H9 (cell line): ENCODE measurements around the gene BBC3. TPM values are rescaled to one million over a fixed set of nuclear protein-coding genes. Genes with fewer than 3 reads are reported as not detected.
A peak's percentile ranks its signal among the peaks of the same experiment; 100 is the strongest.

Source experiments
- DNase-seq: peaks from one replicate; pipeline ENCODE4 v3.0.0-alpha.2; 2017
- H2AFZ ChIP-seq: one replicate; pipeline ENCODE4 v1.6.1; 2013; ENCODE audit warnings: mild to moderate bottlenecking, low read length, control low read depth, moderate library complexity
- H2AK5ac ChIP-seq: 2 replicates; pipeline ENCODE4 v1.6.1; 2013; ENCODE audit warnings: low read length, control low read depth, mixed read lengths; ENCODE audit not compliant: insufficient read length
- H2BK120ac ChIP-seq: one replicate; pipeline ENCODE4 v1.6.1; 2013; ENCODE audit warnings: low read depth, mild to moderate bottlenecking, low read length, control low read depth, inconsistent platforms; ENCODE audit not compliant: poor library complexity, severe bottlenecking
- H2BK12ac ChIP-seq: 2 replicates; pipeline ENCODE4 v1.6.1; 2013; ENCODE audit warnings: low read length, control low read depth, mixed read lengths, low read depth; ENCODE audit not compliant: insufficient read length
- H2BK15ac ChIP-seq: 2 replicates; pipeline ENCODE4 v1.6.1; 2013; ENCODE audit warnings: low read depth, low read length, control low read depth
- H2BK20ac ChIP-seq: one replicate; pipeline ENCODE4 v1.6.1; 2013; ENCODE audit warnings: low read depth, mild to moderate bottlenecking, low read length, control low read depth, inconsistent platforms; ENCODE audit not compliant: poor library complexity, severe bottlenecking
- H2BK5ac ChIP-seq: 2 replicates; pipeline ENCODE4 v1.6.1; 2013; ENCODE audit warnings: low read length, control low read depth, mixed read lengths; ENCODE audit not compliant: insufficient read length
- H3K14ac ChIP-seq: 2 replicates; pipeline ENCODE4 v1.6.1; 2013; ENCODE audit warnings: low read length, control low read depth; ENCODE audit not compliant: insufficient read depth
- H3K18ac ChIP-seq: 2 replicates; pipeline ENCODE4 v1.6.1; 2013; ENCODE audit warnings: low read depth, mild to moderate bottlenecking, mixed read lengths, low read length, control low read depth; ENCODE audit not compliant: insufficient read length
- H3K23ac ChIP-seq: 2 replicates; pipeline ENCODE4 v1.6.1; 2013; ENCODE audit warnings: low read length, control low read depth, mixed read lengths, low read depth; ENCODE audit not compliant: insufficient read length
- H3K23me2 ChIP-seq: 2 replicates; pipeline ENCODE4 v1.6.1; 2013; ENCODE audit warnings: low read depth, mild to moderate bottlenecking, mixed read lengths, low read length, control low read depth; ENCODE audit not compliant: insufficient read length, poor library complexity, severe bottlenecking
- H3K27ac ChIP-seq: 2 replicates; pipeline ENCODE4 v1.5.1; 2013; ENCODE audit warnings: low read length, control low read depth, mixed read lengths, low read depth; ENCODE audit not compliant: insufficient read length
- H3K27me3 ChIP-seq: 2 replicates; pipeline ENCODE4 v1.6.1; 2013; ENCODE audit warnings: low read length, control low read depth, inconsistent platforms; ENCODE audit not compliant: insufficient read depth
- H3K4ac ChIP-seq: 2 replicates; pipeline ENCODE4 v1.6.1; 2013; ENCODE audit warnings: low read depth, mild to moderate bottlenecking, control low read depth, inconsistent platforms, low read length, moderate library complexity
- H3K4me1 ChIP-seq: 2 replicates; pipeline ENCODE4 v1.6.1; 2013; ENCODE audit warnings: low read length, control low read depth, inconsistent platforms; ENCODE audit not compliant: insufficient read depth
- H3K4me2 ChIP-seq: 2 replicates; pipeline ENCODE4 v1.6.1; 2013; ENCODE audit warnings: low read length, control low read depth, mixed read lengths; ENCODE audit not compliant: insufficient read length, insufficient read depth
- H3K56ac ChIP-seq: 2 replicates; pipeline ENCODE4 v1.6.1; 2013; ENCODE audit warnings: low read depth, mild to moderate bottlenecking, mixed read lengths, low read length, control low read depth; ENCODE audit not compliant: insufficient read length
- H3K79me1 ChIP-seq: 2 replicates; pipeline ENCODE4 v1.6.1; 2013; ENCODE audit warnings: low read depth, mild to moderate bottlenecking, moderate library complexity, low read length, control low read depth, inconsistent platforms; ENCODE audit not compliant: insufficient read depth, poor library complexity, severe bottlenecking
- H3K79me2 ChIP-seq: 2 replicates; pipeline ENCODE4 v1.6.1; 2013; ENCODE audit warnings: low read length, control low read depth, inconsistent platforms; ENCODE audit not compliant: insufficient read depth
- H3K9ac ChIP-seq: 2 replicates; pipeline ENCODE4 v1.6.1; 2013; ENCODE audit warnings: low read length, control low read depth, mixed read lengths; ENCODE audit not compliant: insufficient read length; ENCODE audit errors: extremely low read depth
- H3K9me3 ChIP-seq: one replicate; pipeline ENCODE4 v1.6.1; 2013; ENCODE audit warnings: low read depth, low read length, inconsistent platforms; ENCODE audit not compliant: control insufficient read depth
- H3T11ph ChIP-seq: one replicate; pipeline ENCODE4 v1.6.1; 2013; ENCODE audit warnings: mild to moderate bottlenecking, low read length, control low read depth, inconsistent platforms
- H4K20me1 ChIP-seq: one replicate; pipeline ENCODE4 v1.6.1; 2013; ENCODE audit not compliant: control insufficient read depth, insufficient read length, insufficient read depth
- H4K5ac ChIP-seq: 2 replicates; pipeline ENCODE4 v1.6.1; 2013; ENCODE audit warnings: low read depth, mild to moderate bottlenecking, mixed read lengths, low read length, control low read depth; ENCODE audit not compliant: insufficient read length
- H4K8ac ChIP-seq: replicated peaks from 2 replicates; pipeline ENCODE4 v1.6.1; 2013; ENCODE audit warnings: low read length, control low read depth, mixed read lengths, low read depth; ENCODE audit not compliant: insufficient read length
- H4K91ac ChIP-seq: 2 replicates; pipeline ENCODE4 v1.6.1; 2013; ENCODE audit warnings: low read depth, mild to moderate bottlenecking, moderate library complexity, mixed read lengths, low read length, control low read depth; ENCODE audit not compliant: insufficient read length
- H3K27ac Mint-ChIP-seq, 3 experiments: 2 replicates in 2 of 3; 3 replicates in 1 of 3; pipeline ENCODE4 v1.8.0; 2020 to 2021; ENCODE audit warnings: mixed read lengths in 3 of 3, mild to moderate bottlenecking in 1 of 3, moderate library complexity in 1 of 3
- H3K27me3 Mint-ChIP-seq: 2 replicates; pipeline ENCODE4 v1.8.0; 2021; ENCODE audit warnings: low read depth, mild to moderate bottlenecking, moderate library complexity, mixed read lengths
- H3K36me3 Mint-ChIP-seq, 3 experiments: 2 replicates in 2 of 3; 3 replicates in 1 of 3; pipeline ENCODE4 v1.8.0; 2020 to 2021; ENCODE audit warnings: low read depth in 3 of 3, mixed read lengths in 3 of 3; ENCODE audit not compliant: insufficient read depth in 1 of 3
- H3K4me1 Mint-ChIP-seq, 2 experiments: 2 replicates each; pipeline ENCODE4 v1.8.0; 2020; ENCODE audit warnings: mixed read lengths in 2 of 2
- H3K4me3 Mint-ChIP-seq, 2 experiments: 2 replicates in 1 of 2; 3 replicates in 1 of 2; pipeline ENCODE4 v1.8.0; 2020 to 2021; ENCODE audit warnings: mild to moderate bottlenecking in 2 of 2, mixed read lengths in 2 of 2, moderate library complexity in 1 of 2
- H3K9me3 Mint-ChIP-seq, 2 experiments: 2 replicates in 1 of 2; 3 replicates in 1 of 2; pipeline ENCODE4 v1.8.0; 2020; ENCODE audit warnings: mild to moderate bottlenecking in 2 of 2, mixed read lengths in 2 of 2, moderate library complexity in 1 of 2
- CTCF ChIP-seq: fragments of 200-600 bp; sonication (generic); conservative IDR thresholded peaks from 3 replicates; pipeline ENCODE4 v1.8.0; 2021; ENCODE audit warnings: antibody characterized with exemption, mild to moderate bottlenecking
- WGBS: extraction: QIAGEN DNeasy Blood & Tissue Kit; methylation state at CpG from one replicate; pipeline ENCODE4 v1.1.7; 2013; ENCODE audit warnings: missing lambda C conversion rate, low lambda C conversion rate, mixed read lengths; ENCODE audit not compliant: insufficient read length; ENCODE audit errors: extremely low coverage; 5-methylcytosine and 5-hydroxymethylcytosine counted together
- total RNA-seq: library from RNA; stranded (reverse); gene quantifications from 2 replicates; pipeline ENCODE4 v1.2.1, GENCODE V29; 2021

Gene BBC3
- total RNA-seq, 1 experiment from 2014 or later, result 23.2 TPM

- TF ChIP-seq CTCF, result no peak
- H4K8ac ChIP-seq, result no peak overlapping the region
- Mint-ChIP-seq H3K36me3 (peaks cover 19 to 83% (median 71%) of the 10 kb centered on the region in 3 experiments; a peak in 6 of 7 replicates), H3K9me3 (no peaks in the 10 kb centered on the region), H3K4me3 (no peak overlapping the region), H3K27me3 (no peaks in the 10 kb centered on the region), H3K27ac (peak overlapping the region in 1 of 3 experiments; percentile 89; a peak in 2 of 7 replicates), H3K4me1 (peaks cover 3 to 8% of the 10 kb centered on the region in 2 experiments; a peak in 1 of 4 replicates)
- H3T11ph ChIP-seq, result no peak overlapping the region
- H3K79me1 ChIP-seq, result peaks cover 10% of the 10 kb centered on the region
- no peak overlapping the region for H2AK5ac ChIP-seq
- no peak overlapping the region for H3K18ac ChIP-seq
- H3K9ac ChIP-seq, result no peak overlapping the region
- no peak overlapping the region for H2AFZ ChIP-seq
- H3K79me2 ChIP-seq, result 0 out of 2 replicates have a peak, but pooled peaks cover 2% of the 10 kb centered on the region
- WGBS, result no CpG with 5 or more reads among the region's 5 CpGs
- no peak overlapping the region for H3K14ac ChIP-seq
- no peak overlapping the region for H3K4me2 ChIP-seq
- H3K56ac ChIP-seq, result no peak overlapping the region
- no peaks in the 10 kb centered on the region for H3K9me3 ChIP-seq
- no peaks in the 10 kb centered on the region for H3K23me2 ChIP-seq
- H4K20me1 ChIP-seq, result no peaks in the 10 kb centered on the region
- no peak overlapping the region for H4K5ac ChIP-seq
- no peak overlapping the region for H2BK15ac ChIP-seq
- no peaks in the 10 kb centered on the region for H3K27me3 ChIP-seq
- H3K27ac ChIP-seq, result no peak overlapping the region
- H3K4me1 ChIP-seq, result no peaks in the 10 kb centered on the region
- no peak overlapping the region for H4K91ac ChIP-seq
- no peak overlapping the region for H2BK12ac ChIP-seq
- no peak overlapping the region for H3K23ac ChIP-seq
- no peak overlapping the region for H2BK120ac ChIP-seq
- no peak for DNase-seq
- no peak overlapping the region for H2BK20ac ChIP-seq
- no peak overlapping the region for H2BK5ac ChIP-seq
- no peak overlapping the region for H3K4ac ChIP-seq
These were observed 54.3 kb downstream of the BBC3 start for GRCh38 chr19:47176627-47177090.
